ENCODE results near the gene MASP2. TPM values are rescaled to one million over a fixed set of nuclear protein-coding genes. Genes with fewer than 3 reads are reported as not detected.
"Not testable (repeated sequence)": the region's sequence is repeated elsewhere in the genome, so short reads cannot be mapped to it uniquely, and the experiment has no call there.

Gene MASP2
- total and polyA plus RNA-seq, 4 donors, result 0.05 TPM; not detected in 3

DNA sequence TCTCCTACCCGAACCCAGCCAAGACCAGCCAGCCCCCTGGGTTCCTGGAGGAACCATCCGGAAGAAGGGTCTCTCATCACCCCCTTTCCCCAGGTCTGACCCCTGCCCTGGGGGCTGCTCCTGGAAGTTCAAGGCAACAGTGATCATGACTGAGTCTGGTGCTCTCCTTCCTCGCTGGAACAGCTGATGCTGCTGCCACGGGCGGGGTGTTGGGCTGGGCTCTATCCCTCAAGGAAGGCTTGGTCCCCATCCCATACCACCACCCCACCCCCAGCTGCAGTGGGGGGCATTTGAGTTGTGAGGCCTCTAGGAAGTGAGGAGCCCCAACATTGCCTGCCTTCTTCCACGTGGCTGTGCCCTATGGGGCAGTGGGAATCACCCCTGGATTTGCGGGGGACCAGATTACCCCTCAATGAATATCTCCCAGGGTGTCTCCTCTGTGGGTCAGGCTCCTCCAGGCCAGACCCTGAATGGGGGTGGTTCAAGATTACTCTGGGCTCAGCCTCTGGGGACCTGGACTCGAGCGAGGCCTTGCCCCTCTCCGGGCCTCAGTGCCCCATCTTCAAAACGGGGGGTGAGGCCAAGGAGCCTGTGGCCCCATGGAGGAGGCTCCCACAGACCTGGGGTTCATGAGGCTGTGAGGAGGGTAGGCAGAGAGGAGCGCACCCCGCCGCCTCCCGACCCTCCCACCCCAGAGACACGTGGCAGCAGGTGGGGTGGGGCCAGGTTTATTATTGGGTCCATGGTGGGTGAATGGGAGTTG is 2.8 kb downstream of the MASP2 start:
- no peaks in the 10 kb centered on the region for H3K9me3 ChIP-seq (ENCODE audit: control insufficient read depth, low read length)
- intact Hi-C loops (cut with DNase I), result no loop called here
- no peaks in the 10 kb centered on the region for H3K4me1 ChIP-seq (ENCODE audit: control insufficient read depth in 1 of 2, insufficient read depth in 2 of 2, low read length in 2 of 2)
- H3K4me3 ChIP-seq (ENCODE audit: low read length in 2 of 2), result no peak overlapping the region
- ATAC-seq (ENCODE audit: low FRiP score) (no peak), DNase-seq (peak in 1 of 2 donors; percentile 64)
- no peaks in the 10 kb centered on the region for H3K27me3 ChIP-seq (ENCODE audit: control insufficient read depth in 1 of 2, insufficient read depth in 2 of 2, low read length in 1 of 2)
- H3K27ac ChIP-seq (ENCODE audit: low read depth in 1 of 2, low read length in 2 of 2), result no peak overlapping the region
- WGBS, 2 donors, result 72 to 79% methylated on average over 16 of the region's 16 CpGs
- no peaks in the 10 kb centered on the region for H3K36me3 ChIP-seq (ENCODE audit: control insufficient read depth in 1 of 2, insufficient read depth in 2 of 2, low read length in 1 of 2)

DNA sequence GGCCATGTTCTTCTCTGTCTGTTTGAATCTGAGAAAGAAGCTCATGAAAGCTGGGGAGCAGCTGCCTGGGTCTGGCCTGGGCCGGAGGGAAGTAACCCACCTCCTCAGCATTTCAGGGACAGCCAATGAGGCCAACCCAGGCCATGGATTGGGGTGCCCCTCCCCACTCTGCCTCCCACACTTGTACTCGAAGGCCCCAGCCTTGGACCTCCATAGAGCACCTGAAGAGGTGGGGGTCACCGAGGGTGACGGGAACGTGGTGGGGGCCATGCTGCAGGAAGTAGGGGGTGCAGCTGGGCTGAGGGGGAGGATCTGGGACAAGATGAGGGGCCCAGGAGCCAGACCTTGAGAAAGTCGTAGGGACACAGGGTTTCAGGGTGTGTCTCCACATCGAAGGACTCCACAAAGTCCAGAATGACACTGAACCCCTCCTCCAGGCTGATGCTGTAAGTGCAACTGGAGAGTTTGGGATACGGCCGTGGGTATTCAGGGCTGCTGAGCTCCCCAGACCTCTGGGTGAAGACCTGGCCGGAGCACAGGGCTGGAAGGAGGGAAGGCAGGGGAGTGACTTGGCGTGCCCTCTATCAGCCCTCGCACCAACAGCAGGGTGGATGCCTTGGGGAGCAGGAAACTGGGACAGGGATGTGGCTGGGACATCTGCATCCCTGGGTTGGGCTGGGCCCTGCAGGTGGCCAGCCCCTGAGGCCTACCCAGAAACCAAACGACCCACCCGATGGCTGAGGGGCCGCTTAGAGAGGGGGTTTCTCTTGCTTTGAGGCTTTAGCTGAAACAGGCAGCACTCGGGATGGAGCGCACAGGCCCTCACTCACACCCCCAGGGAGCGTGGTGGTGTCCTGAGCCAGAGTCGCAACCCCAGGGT is 3.8 kb downstream of the MASP2 start:
- Histone ChIP-seq H3K27ac (ENCODE audit: low read depth in 1 of 2, low read length in 2 of 2) (no peak overlapping the region), H3K36me3 (ENCODE audit: control insufficient read depth in 1 of 2, insufficient read depth in 2 of 2, low read length in 1 of 2) (no peaks in the 10 kb centered on the region), H3K27me3 (ENCODE audit: control insufficient read depth in 1 of 2, insufficient read depth in 2 of 2, low read length in 1 of 2) (no peaks in the 10 kb centered on the region), H3K4me3 (ENCODE audit: low read length in 2 of 2) (no peak overlapping the region), H3K9me3 (ENCODE audit: control insufficient read depth, low read length) (no peaks in the 10 kb centered on the region), H3K4me1 (ENCODE audit: control insufficient read depth in 1 of 2, insufficient read depth in 2 of 2, low read length in 2 of 2) (peaks cover 0 to under 1% of the 10 kb centered on the region in 2 donors)
- peak in 1 of 2 donors; percentile 65 for DNase-seq
- intact Hi-C loops (cut with DNase I), result no loop called here
- 73 to 79% methylated on average over 19 of the region's 19 CpGs for WGBS, 2 donors
- no peak for ATAC-seq (ENCODE audit: low FRiP score)

DNA sequence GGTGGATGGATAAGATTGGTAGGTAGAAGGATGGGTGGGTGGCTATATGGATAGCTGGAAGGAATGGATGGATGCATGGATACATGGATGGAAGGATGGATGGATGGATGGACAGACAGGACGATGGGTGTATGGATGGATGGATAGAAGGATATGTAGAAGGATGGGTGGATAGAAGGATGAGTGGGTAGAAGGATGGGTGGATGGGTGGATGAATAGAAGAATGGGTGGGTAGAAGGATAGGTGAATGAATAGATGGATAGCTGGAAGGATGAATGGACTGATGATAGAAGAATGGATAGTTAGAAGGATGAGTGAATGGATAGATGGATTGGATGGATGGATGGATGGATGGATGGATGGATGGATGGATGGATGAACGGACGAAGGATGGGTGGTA is 5.0 kb downstream of the MASP2 start:
- ATAC-seq (ENCODE audit: low FRiP score) (no peak), DNase-seq (no peak)
- Histone ChIP-seq H3K4me1 (ENCODE audit: control insufficient read depth in 1 of 2, insufficient read depth in 2 of 2, low read length in 2 of 2) (peaks cover 0 to 2% of the 10 kb centered on the region in 2 donors), H3K27ac (ENCODE audit: low read depth in 1 of 2, low read length in 2 of 2) (no peak overlapping the region), H3K27me3 (ENCODE audit: control insufficient read depth in 1 of 2, insufficient read depth in 2 of 2, low read length in 1 of 2) (no peaks in the 10 kb centered on the region), H3K9me3 (ENCODE audit: control insufficient read depth, low read length) (no peaks in the 10 kb centered on the region), H3K36me3 (ENCODE audit: control insufficient read depth in 1 of 2, insufficient read depth in 2 of 2, low read length in 1 of 2) (no peaks in the 10 kb centered on the region), H3K4me3 (ENCODE audit: low read length in 2 of 2) (no peak overlapping the region)
- 79% methylated on average over 3 of the region's 3 CpGs for WGBS, 2 donors
- intact Hi-C loops (cut with DNase I), result no loop called here

DNA sequence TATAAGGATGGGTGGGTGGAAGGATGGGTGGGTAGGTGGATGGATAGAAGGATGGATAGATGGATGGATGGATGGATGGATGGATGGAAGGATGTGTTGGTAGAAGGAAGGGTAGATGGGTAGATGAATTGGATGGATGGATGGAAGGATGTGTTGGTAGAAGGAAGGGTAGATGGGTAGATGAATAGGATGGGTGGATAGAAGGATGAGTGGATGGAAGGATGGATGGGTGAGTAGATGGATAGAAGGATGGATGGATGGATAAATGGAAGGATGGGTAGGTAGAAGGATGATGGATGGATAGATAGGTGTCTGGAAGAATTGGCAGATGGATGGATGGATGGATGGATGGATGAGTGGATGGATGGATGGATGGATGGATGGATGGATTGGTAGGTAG is 6.0 kb downstream of the MASP2 start:
- no peak for DNase-seq
- intact Hi-C loops (cut with DNase I), result no loop called here
- H3K4me1 ChIP-seq (ENCODE audit: control insufficient read depth in 1 of 2, insufficient read depth in 2 of 2, low read length in 2 of 2), result peaks cover 0 to 2% of the 10 kb centered on the region in 2 donors
- no peaks in the 10 kb centered on the region for H3K9me3 ChIP-seq (ENCODE audit: control insufficient read depth, low read length)
- ATAC-seq (ENCODE audit: low FRiP score), result no peak
- H3K36me3 ChIP-seq (ENCODE audit: control insufficient read depth in 1 of 2, insufficient read depth in 2 of 2, low read length in 1 of 2), result no peaks in the 10 kb centered on the region
- H3K27ac ChIP-seq (ENCODE audit: low read depth in 1 of 2, low read length in 2 of 2), result no peak overlapping the region
- H3K4me3 ChIP-seq (ENCODE audit: low read length in 2 of 2), result no peak overlapping the region
- H3K27me3 ChIP-seq (ENCODE audit: control insufficient read depth in 1 of 2, insufficient read depth in 2 of 2, low read length in 1 of 2), result no peaks in the 10 kb centered on the region

DNA sequence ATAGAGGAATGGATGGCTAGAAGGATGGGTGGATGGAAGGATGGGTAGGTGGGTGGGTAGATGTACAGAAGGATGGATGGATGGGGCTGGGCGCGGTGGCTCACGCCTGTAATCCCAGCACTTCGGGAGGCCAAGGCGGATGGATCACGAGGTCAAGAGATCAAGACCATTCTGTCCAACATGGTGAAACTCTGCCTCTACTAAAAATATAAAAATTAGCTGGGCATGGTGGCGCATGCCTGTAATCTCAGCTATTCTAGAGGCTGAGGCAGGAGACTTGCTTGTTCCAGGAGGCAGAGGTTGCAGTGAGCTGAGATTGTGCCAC is 7.0 kb downstream of the MASP2 start:
- H3K27me3 ChIP-seq (ENCODE audit: control insufficient read depth in 1 of 2, insufficient read depth in 2 of 2, low read length in 1 of 2); intact Hi-C loops (cut with DNase I); ATAC-seq (ENCODE audit: low FRiP score); DNase-seq; H3K27ac ChIP-seq (ENCODE audit: low read depth in 1 of 2, low read length in 2 of 2); H3K4me3 ChIP-seq (ENCODE audit: low read length in 2 of 2); H3K9me3 ChIP-seq (ENCODE audit: control insufficient read depth, low read length); H3K36me3 ChIP-seq (ENCODE audit: control insufficient read depth in 1 of 2, insufficient read depth in 2 of 2, low read length in 1 of 2); H3K4me1 ChIP-seq (ENCODE audit: control insufficient read depth in 1 of 2, insufficient read depth in 2 of 2, low read length in 2 of 2): not testable (repeated sequence)
- WGBS, 2 donors, result 90 to 93% methylated on average over 7 of the region's 7 CpGs

DNA sequence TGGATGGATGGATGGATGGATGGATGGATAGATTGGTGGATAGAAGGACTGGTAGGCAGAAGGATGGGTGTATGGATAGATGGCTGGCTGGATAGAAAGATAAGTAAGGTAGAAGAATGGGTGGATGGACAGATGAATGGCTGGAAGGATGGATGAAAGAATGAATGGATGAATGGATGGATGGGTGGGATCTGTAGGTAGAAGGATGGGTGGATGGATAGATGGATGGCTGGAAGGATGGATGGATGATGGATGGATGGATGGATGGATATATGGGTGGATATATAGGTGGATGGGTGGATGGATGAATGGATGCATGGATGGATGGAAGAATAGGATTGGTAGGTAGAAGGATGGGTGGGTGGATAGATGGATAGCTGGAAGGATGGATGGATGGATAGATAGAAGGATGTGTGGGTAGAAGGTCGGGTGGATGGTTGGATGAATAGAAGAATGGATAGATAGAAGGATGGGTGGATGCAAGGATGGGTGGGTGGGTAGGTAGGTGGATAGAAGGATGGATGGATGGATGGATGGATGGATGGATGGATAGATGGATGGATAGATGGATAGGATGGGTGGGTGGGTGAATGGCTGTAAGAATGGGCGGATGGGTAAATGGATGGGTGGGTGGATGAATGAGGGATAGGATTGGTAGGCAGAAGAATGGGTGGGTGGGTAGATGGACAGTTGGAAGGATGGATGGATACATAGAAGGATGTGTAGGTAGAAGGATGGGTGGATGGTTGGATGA is 7.5 kb downstream of the MASP2 start:
- 68% methylated on average over 2 of the region's 2 CpGs for WGBS, 2 donors
- Histone ChIP-seq H3K36me3 (ENCODE audit: control insufficient read depth in 1 of 2, insufficient read depth in 2 of 2, low read length in 1 of 2) (no peaks in the 10 kb centered on the region), H3K4me3 (ENCODE audit: low read length in 2 of 2) (no peak overlapping the region), H3K4me1 (ENCODE audit: control insufficient read depth in 1 of 2, insufficient read depth in 2 of 2, low read length in 2 of 2) (peaks cover 0 to 2% of the 10 kb centered on the region in 2 donors), H3K27me3 (ENCODE audit: control insufficient read depth in 1 of 2, insufficient read depth in 2 of 2, low read length in 1 of 2) (no peaks in the 10 kb centered on the region), H3K27ac (ENCODE audit: low read depth in 1 of 2, low read length in 2 of 2) (no peak overlapping the region), H3K9me3 (ENCODE audit: control insufficient read depth, low read length) (no peaks in the 10 kb centered on the region)
- intact Hi-C loops (cut with DNase I), result loop anchor here (5.0 kb wide), 2 partner anchors 603 to 608 kb away; no protein-coding TSS in a partner anchor
- no peak for ATAC-seq (ENCODE audit: low FRiP score)
- no peak for DNase-seq

DNA sequence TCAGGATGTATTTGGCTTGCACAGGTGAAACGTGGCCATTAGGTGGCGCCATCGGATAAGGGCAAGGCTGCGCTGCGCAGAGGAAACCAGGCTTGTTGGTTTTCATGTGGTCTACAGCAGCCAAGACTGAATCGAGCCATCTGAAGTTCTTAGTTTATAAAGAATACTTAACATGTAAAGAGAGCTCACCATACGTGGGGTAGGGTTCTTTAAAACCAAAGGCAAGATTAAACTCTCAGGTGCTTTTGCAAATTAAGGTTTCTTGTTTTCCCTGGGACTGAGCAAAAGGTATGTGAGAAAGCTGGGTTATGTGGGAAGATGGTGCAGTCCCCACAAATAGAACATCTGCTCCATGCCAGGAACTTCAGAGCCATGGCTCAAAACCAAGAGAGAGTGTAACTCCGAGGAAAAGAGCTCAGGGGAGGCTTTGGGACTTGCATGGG is 9.3 kb downstream of the MASP2 start:
- Histone ChIP-seq H3K27ac (ENCODE audit: low read depth in 1 of 2, low read length in 2 of 2) (no peak overlapping the region), H3K9me3 (ENCODE audit: control insufficient read depth, low read length) (no peaks in the 10 kb centered on the region), H3K36me3 (ENCODE audit: control insufficient read depth in 1 of 2, insufficient read depth in 2 of 2, low read length in 1 of 2) (no peaks in the 10 kb centered on the region), H3K4me1 (ENCODE audit: control insufficient read depth in 1 of 2, insufficient read depth in 2 of 2, low read length in 2 of 2) (peaks cover 0 to 2% of the 10 kb centered on the region in 2 donors), H3K27me3 (ENCODE audit: control insufficient read depth in 1 of 2, insufficient read depth in 2 of 2, low read length in 1 of 2) (no peaks in the 10 kb centered on the region), H3K4me3 (ENCODE audit: low read length in 2 of 2) (no peak overlapping the region)
- 0 to 1% methylated on average over 8 of the region's 8 CpGs for WGBS, 2 donors
- peak; percentile 90 to 95 for DNase-seq
- intact Hi-C loops (cut with DNase I), result loop anchor here (1.0 to 5.0 kb wide), 3 partner anchors 23 to 610 kb away; partner anchors contain the start of gene SRM (in 1 of the 2)
- peak; percentile 94 for ATAC-seq (ENCODE audit: low FRiP score)

DNA sequence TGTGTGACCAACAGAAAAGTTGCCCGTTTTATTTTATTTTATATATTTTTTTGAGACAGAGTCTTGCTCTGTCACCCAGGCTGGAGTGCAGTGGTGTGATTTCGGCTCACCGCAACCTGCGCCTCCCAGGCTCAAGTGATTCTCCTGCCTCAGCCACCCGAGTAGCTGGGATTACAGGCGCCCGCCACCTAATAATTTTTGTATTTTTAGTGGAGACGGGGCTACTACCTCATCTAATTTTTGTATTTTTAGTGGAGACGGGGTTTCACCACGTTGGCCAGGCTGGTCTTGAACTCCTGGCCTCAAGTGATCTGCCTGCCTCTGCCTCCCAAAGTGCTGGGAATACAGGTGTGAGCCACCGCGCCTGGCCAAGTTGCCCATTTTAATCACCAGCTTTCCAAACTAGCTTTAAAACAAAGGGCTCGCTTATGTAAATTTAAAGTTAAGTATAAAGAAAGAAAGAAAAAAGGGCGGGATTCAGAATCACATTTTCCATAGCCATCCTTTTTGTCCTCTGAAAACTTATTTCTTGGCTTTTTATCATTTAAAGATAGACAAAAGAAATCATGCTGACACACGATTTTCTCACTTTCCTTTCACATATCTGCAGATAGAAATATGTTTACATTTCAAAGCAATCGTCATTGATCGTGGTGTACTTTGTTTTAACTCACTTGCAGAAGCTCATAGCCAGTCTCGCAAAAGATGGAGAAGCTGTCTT is 9.9 kb downstream of the MASP2 start:
- intact Hi-C loops (cut with DNase I), result loop anchor here (1.0 to 5.0 kb wide), 3 partner anchors 23 to 610 kb away; partner anchors contain the start of gene SRM (in 1 of the 2)
- H3K27ac ChIP-seq (ENCODE audit: low read depth in 1 of 2, low read length in 2 of 2); ATAC-seq (ENCODE audit: low FRiP score); H3K4me3 ChIP-seq (ENCODE audit: low read length in 2 of 2); H3K27me3 ChIP-seq (ENCODE audit: control insufficient read depth in 1 of 2, insufficient read depth in 2 of 2, low read length in 1 of 2); H3K9me3 ChIP-seq (ENCODE audit: control insufficient read depth, low read length); H3K36me3 ChIP-seq (ENCODE audit: control insufficient read depth in 1 of 2, insufficient read depth in 2 of 2, low read length in 1 of 2); DNase-seq; H3K4me1 ChIP-seq (ENCODE audit: control insufficient read depth in 1 of 2, insufficient read depth in 2 of 2, low read length in 2 of 2): not testable (repeated sequence)
- 53 to 55% methylated on average over 18 of the region's 18 CpGs for whole genome bisulfite sequencing, 2 donors
